Measurements from ENCODE around the gene MINAR2.

GRCh38 chr5:129781594-129781993 lies 33.7 kb downstream of the MINAR2 start:
- TF ChIP-seq CTCF (conservative IDR thresholded peaks at IDR 0.05) (no peak), EZH2 (IDR thresholded peaks at IDR 0.05; ENCODE audit: low read depth) (no peak)

All from PC-9 (cell line).